Left colon (tissue), 2 donors: Measurements from ENCODE around the gene ARHGAP40. TPM values are rescaled to one million over a fixed set of nuclear protein-coding genes. Genes with fewer than 3 reads are reported as not detected.

Source experiments
- ATAC-seq: fragments of 200-7000 bp; cut with Tn5 transposase; one replicate; pipeline ENCODE4 v1.9.1; 2020; ENCODE audit warnings: mild to moderate bottlenecking, moderate library complexity
- DNase-seq, 2 donors: peaks; one replicate each; pipeline ENCODE4 v3.0.0-alpha.2; 2020
- intact Hi-C, 2 donors: fragments of 100-400 bp; cut with DNase I in 1 of 2; cut with micrococcal nuclease in 1 of 2; formaldehyde crosslinking; loops; one replicate each; pipeline versions ENCODE4 v1.11.2 to v1.14.0; 2022; cut with DNase I, micrococcal nuclease
- total RNA-seq, 2 donors: library from RNA; stranded (reverse); fragmentation: NEBNext Ultra II Directional; extraction: Animal tissue kit (Norgen Biotek cat#: 25700); gene quantifications; one replicate each; pipeline ENCODE4 v1.2.1, GENCODE V29; 2021
- donor health status: DM: no; HTN: no; CAD: no.
- donor health status: DM: yes; HTN: yes; CAD: no.

ARHGAP40 gene
- total RNA-seq, 2 donors from 2014 or later = not detected

DNA sequence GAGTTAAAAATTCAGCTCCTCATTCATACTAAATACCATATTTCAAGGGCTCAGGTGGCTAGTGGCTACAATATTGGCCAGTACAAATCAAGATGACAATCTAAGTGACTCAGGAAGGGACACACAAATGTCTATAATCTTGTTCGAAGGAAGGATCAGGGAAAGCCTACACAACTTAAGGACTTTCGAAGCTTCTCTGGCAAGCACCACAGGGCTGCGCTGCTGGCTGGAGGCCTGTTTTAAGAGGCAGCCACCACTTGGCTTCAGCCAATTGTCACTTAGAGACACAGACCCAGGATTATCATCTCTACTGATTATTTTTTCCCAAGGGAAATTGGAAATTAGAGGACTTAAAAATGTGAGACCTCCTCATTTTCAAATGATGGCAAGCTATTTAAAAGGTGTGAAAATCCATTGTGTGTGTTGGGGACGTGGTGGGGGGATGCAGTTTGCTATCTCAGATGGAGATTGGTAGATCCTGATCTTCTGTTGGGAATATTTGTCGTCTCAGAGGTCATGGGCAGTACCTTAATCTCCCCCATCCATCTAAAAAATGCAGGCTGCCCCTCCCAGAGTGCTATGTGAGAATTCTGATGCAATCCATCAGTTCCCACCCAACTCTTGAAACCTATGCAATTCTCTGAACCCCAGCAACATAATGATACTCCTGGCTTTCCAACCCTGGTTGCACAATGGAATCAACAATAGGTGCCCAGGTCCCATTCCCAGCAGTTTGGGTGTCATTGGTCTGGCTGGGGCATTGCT, 11.3 kb downstream of the ARHGAP40 start:
- DNase-seq (no peak), ATAC-seq (no peak)
- intact Hi-C loops = no loop called here

GRCh38 chr20:38615283-38615682, 13.7 kb downstream of the ARHGAP40 start:
- intact Hi-C loops = no loop called here
- DNase-seq = no peak
- ATAC-seq = no peak

DNA sequence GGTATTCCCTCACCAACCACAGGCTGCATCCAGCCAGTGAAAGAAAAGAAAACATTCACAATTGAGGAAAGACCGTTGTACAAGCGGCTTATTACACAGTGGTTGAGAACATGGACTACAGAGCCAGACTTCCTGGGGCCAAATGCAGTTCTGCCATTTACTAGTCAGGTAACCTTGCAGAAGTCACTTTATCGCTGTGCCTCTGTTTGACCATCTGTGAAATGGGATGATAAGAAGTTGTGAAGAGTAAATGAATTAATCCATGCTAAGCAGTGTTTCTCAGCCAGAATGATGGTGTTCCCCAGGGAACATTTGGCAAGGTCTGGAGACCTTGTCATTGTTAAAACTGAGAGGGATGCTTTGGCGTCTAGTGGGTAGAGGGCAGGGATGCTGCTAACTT, 14.8 kb downstream of the ARHGAP40 start:
- intact Hi-C loops = no loop called here
- ATAC-seq (no peak), DNase-seq (no peak)

DNA sequence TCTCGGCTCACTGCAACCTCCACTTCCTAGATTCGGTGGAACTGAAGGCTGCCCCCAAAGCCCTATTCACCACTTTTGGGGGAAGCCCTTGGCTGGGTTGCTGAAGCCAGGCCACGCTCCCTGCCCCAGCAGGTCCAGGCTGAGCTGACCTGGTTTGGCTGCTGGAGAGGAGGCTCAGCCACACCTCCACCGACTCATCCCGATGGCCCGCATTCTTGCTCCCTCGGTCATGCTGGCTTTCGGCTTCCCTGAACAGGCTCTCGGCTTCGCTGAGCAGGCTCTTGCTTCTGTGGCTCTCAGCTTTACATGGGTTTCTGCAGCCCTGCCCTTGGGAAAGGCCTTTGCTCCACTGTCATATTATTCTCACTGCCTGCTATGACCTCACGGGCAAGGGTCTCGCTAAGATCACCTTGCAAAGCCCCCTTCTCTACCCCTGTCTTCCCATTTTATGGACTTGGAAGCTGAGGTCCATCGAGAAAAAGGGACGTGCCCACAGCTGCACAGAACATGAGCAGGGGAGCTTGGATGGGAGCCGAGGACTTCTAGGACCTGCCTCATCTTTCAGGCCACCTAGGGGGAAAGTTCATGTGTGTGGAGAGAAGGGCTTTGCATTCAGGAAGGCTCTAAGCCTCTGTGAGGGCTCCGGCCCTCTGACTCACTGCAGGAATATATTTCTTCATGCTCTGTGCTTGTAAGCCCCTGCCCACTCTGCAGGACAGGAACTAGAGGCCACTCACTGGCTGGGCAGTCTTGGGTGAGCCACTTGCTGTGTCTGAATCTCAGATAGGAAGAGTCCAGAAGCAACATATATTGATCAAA, 15.6 kb downstream of the ARHGAP40 start:
- no peak for ATAC-seq
- intact Hi-C loops = no loop called here
- no peak for DNase-seq

GRCh38 chr20:38617830-38618196, 16.2 kb downstream of the ARHGAP40 start:
- intact Hi-C loops = no loop called here
- ATAC-seq = no peak
- no peak for DNase-seq

DNA sequence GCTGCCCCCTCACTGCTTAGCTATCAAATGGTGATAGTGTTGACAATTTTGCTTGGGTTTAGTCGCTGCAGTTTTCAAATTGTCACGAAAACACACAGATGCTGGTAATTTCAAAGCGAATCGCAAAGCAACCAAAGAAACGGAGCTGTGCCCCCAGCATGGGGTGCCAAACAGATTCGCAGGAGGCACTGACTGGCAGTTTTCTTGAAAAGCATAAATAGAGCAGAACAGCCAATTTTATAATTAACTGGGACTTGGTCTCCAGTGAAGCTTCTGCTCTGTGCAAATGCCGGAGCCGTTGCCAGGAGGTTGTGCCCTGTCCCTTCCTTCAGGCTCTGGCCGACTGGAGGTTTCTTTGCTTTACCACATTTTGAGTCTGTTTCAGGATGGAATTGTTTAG, 18.8 kb downstream of the ARHGAP40 start:
- ATAC-seq (no peak), DNase-seq (no peak)
- intact Hi-C loops = no loop called here

DNA sequence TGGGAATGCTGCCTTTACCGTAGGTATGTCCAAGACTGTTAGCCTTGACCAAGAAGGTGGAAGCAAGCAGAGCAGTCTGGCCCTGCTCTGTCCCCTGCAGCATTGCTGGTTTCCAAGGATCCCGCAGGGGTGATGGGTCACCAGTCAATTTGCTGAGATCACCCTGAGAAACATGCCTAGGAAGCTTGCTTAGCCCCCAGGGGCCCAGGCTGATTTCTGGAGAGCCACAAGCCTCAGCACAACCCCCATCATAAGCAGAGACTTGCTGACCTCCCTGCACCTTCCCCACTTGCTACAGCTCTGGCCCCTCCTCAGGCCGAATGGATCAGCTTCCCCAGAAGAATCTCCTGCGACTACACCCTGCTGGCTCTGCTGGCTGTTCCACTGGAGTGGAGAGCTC, 21.5 kb downstream of the ARHGAP40 start:
- ATAC-seq = no peak
- intact Hi-C loops = no loop called here

DNA sequence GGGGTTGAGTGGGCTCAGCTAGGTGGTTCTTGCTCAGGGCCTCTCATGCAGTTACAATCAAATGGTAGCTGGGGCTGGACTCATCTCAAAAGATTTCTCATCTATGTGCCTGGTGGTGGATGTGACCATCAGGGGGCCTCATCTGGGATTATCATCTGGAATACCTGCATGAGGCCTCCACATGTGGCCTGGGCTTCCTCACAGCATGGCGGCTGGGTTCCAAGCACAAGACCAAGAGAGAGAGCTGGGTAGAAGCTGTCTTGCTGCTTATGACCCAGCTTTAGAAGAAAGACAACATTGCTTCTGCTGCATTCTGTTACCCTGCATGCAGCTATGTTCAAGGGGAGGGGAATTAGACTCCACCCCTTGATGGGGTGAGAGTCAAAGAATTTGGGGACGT, 22.5 kb downstream of the ARHGAP40 start:
- DNase-seq (no peak), ATAC-seq (no peak)
- intact Hi-C loops = no loop called here

More for the DNA sequence above, 21.5 kb downstream of the ARHGAP40 start:
- DNase-seq = no peak

GRCh38 chr20:38625896-38626295, 24.3 kb downstream of the ARHGAP40 start:
- ATAC-seq (no peak), DNase-seq (no peak)
- intact Hi-C loops = no loop called here

DNA sequence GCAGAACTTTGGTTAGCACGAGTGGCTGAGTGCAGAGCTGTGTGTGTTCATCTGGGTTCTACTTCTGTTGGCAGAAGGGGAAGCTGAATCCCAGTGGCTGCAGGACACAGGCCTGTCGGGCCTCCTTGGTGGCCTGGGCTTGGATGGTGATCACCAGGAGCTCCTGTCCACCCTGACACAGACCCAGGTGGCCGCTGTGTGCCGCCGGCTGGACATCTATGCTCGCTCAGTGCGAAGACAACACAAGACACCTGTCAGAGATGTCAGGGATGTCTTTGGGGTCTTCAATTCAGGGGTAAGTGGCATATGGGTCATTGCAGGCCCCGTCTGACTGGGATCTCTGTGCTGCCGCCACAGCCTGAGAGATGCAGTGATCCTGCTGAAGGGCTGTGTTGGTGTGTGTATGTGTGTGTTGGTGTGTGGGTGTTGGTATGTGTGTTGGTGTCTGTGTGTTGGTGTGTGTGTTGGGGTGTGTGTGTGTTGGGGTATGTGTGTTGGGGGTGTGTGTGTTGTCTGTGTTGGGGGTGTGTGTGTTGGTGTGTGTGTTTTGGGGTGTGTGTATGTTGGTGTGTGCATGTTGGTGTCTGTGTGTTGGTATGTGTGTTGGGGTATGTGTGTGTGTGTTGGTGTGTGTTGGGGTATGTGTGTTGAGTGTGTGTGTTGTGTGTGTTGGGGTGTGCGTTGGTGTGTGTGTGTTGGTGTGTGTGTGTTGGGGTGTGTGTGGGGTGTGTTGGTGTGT, 25.5 kb downstream of the ARHGAP40 start:
- ATAC-seq = no peak
- intact Hi-C loops = no loop called here
- no peak for DNase-seq

DNA sequence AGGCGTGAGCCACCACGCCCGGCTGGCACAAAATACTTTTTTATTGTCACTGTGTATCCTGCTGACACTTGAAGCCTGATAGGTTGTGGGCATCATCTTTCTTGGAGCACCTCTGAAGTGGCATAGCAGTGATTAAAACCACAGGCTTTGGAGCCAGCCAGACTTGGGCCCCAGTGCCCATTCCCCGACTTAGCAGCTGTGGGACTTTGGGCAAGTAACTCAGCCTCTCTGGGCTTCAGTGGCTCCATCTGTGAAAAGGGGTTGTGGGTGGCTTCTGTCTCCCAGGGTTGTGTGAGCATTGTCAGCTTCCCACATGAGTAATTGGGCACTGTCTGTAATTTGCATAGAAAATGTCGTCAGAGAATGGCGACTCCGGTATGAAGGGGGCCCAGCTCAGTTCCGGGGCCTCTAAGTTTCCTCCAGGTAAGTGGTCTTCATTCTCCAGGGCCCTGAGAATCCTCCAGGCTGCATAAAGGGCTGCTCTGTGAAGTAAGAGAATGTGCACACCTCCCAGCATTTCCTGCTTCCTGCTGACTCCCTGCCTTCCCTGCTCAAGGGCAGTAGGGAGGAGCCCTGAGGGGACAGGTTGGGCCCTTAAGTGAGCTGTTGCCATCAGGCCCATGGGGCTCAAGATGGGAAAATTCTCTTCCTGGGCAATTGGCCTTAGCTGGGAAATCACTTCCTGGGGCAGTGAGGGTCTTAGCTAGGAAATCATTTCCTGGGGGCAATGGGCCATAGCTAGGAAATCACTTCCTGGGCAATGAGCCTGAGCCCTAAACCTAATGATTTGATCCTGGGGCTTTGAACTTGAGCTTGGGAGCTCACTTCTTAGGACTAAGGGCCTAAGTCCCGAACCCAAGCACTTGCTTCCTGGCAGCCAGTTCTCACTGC, 27.2 kb downstream of the ARHGAP40 start:
- no peak for DNase-seq
- intact Hi-C loops = no loop called here
- peak; percentile 69 for ATAC-seq

DNA sequence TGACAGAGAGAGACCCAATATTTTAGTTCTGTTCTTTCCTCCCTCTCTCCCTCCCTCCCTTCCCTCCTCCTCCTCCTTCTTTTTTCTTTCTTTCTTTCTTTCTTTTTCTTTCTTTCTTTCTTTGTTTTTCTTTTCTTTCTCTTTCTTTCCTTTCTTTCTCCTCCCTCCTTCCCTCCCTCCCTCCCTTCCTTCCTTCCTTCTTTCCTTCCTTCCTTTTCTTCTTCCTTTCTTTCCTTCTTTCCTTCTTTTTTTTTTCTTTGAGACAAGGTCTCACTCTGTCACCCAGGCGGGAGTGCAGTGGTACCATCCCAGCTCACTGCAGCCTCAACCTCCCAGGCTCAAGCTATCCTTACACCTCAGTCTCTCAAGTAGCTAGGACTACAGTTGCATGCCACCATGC, 28.4 kb downstream of the ARHGAP40 start:
- ATAC-seq (no peak), DNase-seq (no peak)
- intact Hi-C loops = no loop called here

GRCh38 chr20:38630727-38631126, 29.1 kb downstream of the ARHGAP40 start:
- intact Hi-C loops = no loop called here
- no peak for ATAC-seq
- no peak for DNase-seq

GRCh38 chr20:38631155-38632022, 29.8 kb downstream of the ARHGAP40 start:
- ATAC-seq = no peak
- intact Hi-C loops = no loop called here

GRCh38 chr20:38633577-38634093, 32.0 kb downstream of the ARHGAP40 start:
- intact Hi-C loops = no loop called here
- DNase-seq (peak in 1 of 2 donors; percentile 33), ATAC-seq (peak; percentile 76)

More at GRCh38 chr20:38631155-38632022, 29.8 kb downstream of the ARHGAP40 start:
- no peak for DNase-seq

GRCh38 chr20:38635721-38636288, 34.2 kb downstream of the ARHGAP40 start:
- DNase-seq = no peak
- intact Hi-C loops = no loop called here
- ATAC-seq = no peak

DNA sequence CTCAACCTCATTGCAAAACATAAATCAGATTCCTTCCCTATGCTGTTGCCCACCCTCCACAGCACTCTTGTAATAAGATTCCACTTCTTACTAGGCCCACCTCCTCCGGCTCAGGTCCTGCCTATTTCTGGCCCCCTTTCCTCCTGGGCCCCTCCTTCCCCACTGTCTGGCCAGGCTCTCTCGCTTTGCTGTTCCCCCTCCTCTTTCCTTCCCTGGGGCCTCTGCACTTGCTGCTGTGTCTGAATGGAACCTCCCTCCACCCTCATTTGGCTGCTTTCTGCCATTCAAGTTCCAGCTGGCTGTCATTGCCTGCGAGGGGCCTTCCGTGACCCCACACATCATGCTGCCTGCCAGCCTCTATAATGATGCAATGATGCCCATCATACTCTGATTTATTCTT, 38.9 kb downstream of the ARHGAP40 start:
- ATAC-seq (no peak), DNase-seq (no peak)
- intact Hi-C loops = no loop called here
